ENCODE results near the gene HOXA13. TPM values are rescaled to one million over a fixed set of nuclear protein-coding genes. Genes with fewer than 3 reads are reported as not detected.
A peak's percentile ranks its signal among the peaks of the same experiment; 100 is the strongest.

HOXA13 gene
- total RNA-seq, 1 experiment from 2014 or later = not detected

- Histone ChIP-seq H3K4me3 (ENCODE audit: insufficient read depth, low read depth, low read length) (no peak overlapping the region), H3K27me3 (ENCODE audit: control insufficient read depth, insufficient read depth, low read length) (peaks cover 100% of the 10 kb centered on the region), H3K36me3 (replicated peaks; ENCODE audit: control insufficient read depth, insufficient read depth, low read length) (no peaks in the 10 kb centered on the region)
- peak; percentile 64 for DNase-seq
Measured at GRCh38 chr7:27241189-27242056, 41.5 kb upstream of the HOXA13 start.

GRCh38 chr7:27240015-27240731 is 40.3 kb upstream of the HOXA13 start:
- Histone ChIP-seq H3K36me3 (replicated peaks; ENCODE audit: control insufficient read depth, insufficient read depth, low read length) (no peaks in the 10 kb centered on the region), H3K4me3 (ENCODE audit: insufficient read depth, low read depth, low read length) (no peak overlapping the region), H3K27me3 (ENCODE audit: control insufficient read depth, insufficient read depth, low read length) (peaks cover 100% of the 10 kb centered on the region)
- DNase-seq = no peak

GRCh38 chr7:27239387-27240014 is 39.6 kb upstream of the HOXA13 start:
- no peaks in the 10 kb centered on the region for H3K36me3 ChIP-seq (replicated peaks; ENCODE audit: control insufficient read depth, insufficient read depth, low read length)
- H3K27me3 ChIP-seq (ENCODE audit: control insufficient read depth, insufficient read depth, low read length) = peaks cover 100% of the 10 kb centered on the region
- no peak overlapping the region for H3K4me3 ChIP-seq (ENCODE audit: insufficient read depth, low read depth, low read length)
- DNase-seq = peak; percentile 88

GRCh38 chr7:27238979-27239386 is 39.1 kb upstream of the HOXA13 start:
- Histone ChIP-seq H3K27me3 (ENCODE audit: control insufficient read depth, insufficient read depth, low read length) (peaks cover 100% of the 10 kb centered on the region), H3K36me3 (replicated peaks; ENCODE audit: control insufficient read depth, insufficient read depth, low read length) (no peaks in the 10 kb centered on the region), H3K4me3 (ENCODE audit: insufficient read depth, low read depth, low read length) (no peak overlapping the region)
- no peak for DNase-seq

- DNase-seq = no peak
- H3K27me3 ChIP-seq (ENCODE audit: control insufficient read depth, insufficient read depth, low read length) = peaks cover 99% of the 10 kb centered on the region
Measured at GRCh38 chr7:27237735-27238334, 37.9 kb upstream of the HOXA13 start.

GRCh38 chr7:27235387-27236311 is 35.8 kb upstream of the HOXA13 start:
- Histone ChIP-seq H3K36me3 (replicated peaks; ENCODE audit: control insufficient read depth, insufficient read depth, low read length) (no peaks in the 10 kb centered on the region), H3K4me3 (ENCODE audit: insufficient read depth, low read depth, low read length) (peak overlapping the region; percentile 52), H3K27me3 (ENCODE audit: control insufficient read depth, insufficient read depth, low read length) (peaks cover 77% of the 10 kb centered on the region)
- peak; percentile 92 for DNase-seq

More at GRCh38 chr7:27237735-27238334, 37.9 kb upstream of the HOXA13 start:
- H3K4me3 ChIP-seq (ENCODE audit: insufficient read depth, low read depth, low read length) = no peak overlapping the region
- H3K36me3 ChIP-seq (replicated peaks; ENCODE audit: control insufficient read depth, insufficient read depth, low read length) = no peaks in the 10 kb centered on the region

GRCh38 chr7:27229448-27229847 is 29.6 kb upstream of the HOXA13 start:
- H3K27me3 ChIP-seq (ENCODE audit: control insufficient read depth, insufficient read depth, low read length) = peaks cover 69% of the 10 kb centered on the region
- H3K4me3 ChIP-seq (ENCODE audit: insufficient read depth, low read depth, low read length) = no peak overlapping the region
- DNase-seq = no peak
- no peaks in the 10 kb centered on the region for H3K36me3 ChIP-seq (replicated peaks; ENCODE audit: control insufficient read depth, insufficient read depth, low read length)

GRCh38 chr7:27224983-27225934 is 25.4 kb upstream of the HOXA13 start:
- H3K4me3 ChIP-seq (ENCODE audit: insufficient read depth, low read depth, low read length) = peak overlapping the region; percentile 3; the same call in 1 of the 2 replicates
- H3K36me3 ChIP-seq (replicated peaks; ENCODE audit: control insufficient read depth, insufficient read depth, low read length) = no peaks in the 10 kb centered on the region
- peak; percentile 80 for DNase-seq
- H3K27me3 ChIP-seq (ENCODE audit: control insufficient read depth, insufficient read depth, low read length) = peaks cover 96% of the 10 kb centered on the region

- Histone ChIP-seq H3K4me3 (ENCODE audit: insufficient read depth, low read depth, low read length) (no peak overlapping the region), H3K27me3 (ENCODE audit: control insufficient read depth, insufficient read depth, low read length) (peaks cover 98% of the 10 kb centered on the region)
Measured at GRCh38 chr7:27223941-27224575, 24.2 kb upstream of the HOXA13 start.

GRCh38 chr7:27221201-27221797 is 21.4 kb upstream of the HOXA13 start:
- Histone ChIP-seq H3K4me3 (ENCODE audit: insufficient read depth, low read depth, low read length) (no peak overlapping the region), H3K36me3 (replicated peaks; ENCODE audit: control insufficient read depth, insufficient read depth, low read length) (no peaks in the 10 kb centered on the region), H3K27me3 (ENCODE audit: control insufficient read depth, insufficient read depth, low read length) (peaks cover 94% of the 10 kb centered on the region)
- no peak for DNase-seq

More at GRCh38 chr7:27223941-27224575, 24.2 kb upstream of the HOXA13 start:
- no peak for DNase-seq
- no peaks in the 10 kb centered on the region for H3K36me3 ChIP-seq (replicated peaks; ENCODE audit: control insufficient read depth, insufficient read depth, low read length)

GRCh38 chr7:27220440-27220955 is 20.6 kb upstream of the HOXA13 start:
- peaks cover 94% of the 10 kb centered on the region for H3K27me3 ChIP-seq (ENCODE audit: control insufficient read depth, insufficient read depth, low read length)
- no peaks in the 10 kb centered on the region for H3K36me3 ChIP-seq (replicated peaks; ENCODE audit: control insufficient read depth, insufficient read depth, low read length)
- H3K4me3 ChIP-seq (ENCODE audit: insufficient read depth, low read depth, low read length) = no peak overlapping the region
- peak; percentile 73 for DNase-seq

- Histone ChIP-seq H3K27me3 (ENCODE audit: control insufficient read depth, insufficient read depth, low read length) (peaks cover 94% of the 10 kb centered on the region), H3K4me3 (ENCODE audit: insufficient read depth, low read depth, low read length) (no peak overlapping the region), H3K36me3 (replicated peaks; ENCODE audit: control insufficient read depth, insufficient read depth, low read length) (no peaks in the 10 kb centered on the region)
- no peak for DNase-seq
Measured at GRCh38 chr7:27219821-27220220, 19.9 kb upstream of the HOXA13 start.

Measured in H7 (cell line).